Neuronal stem cell (in vitro differentiated cells): ENCODE measurements around the gene DDAH1.

Source experiments
- DNase-seq: peaks from one replicate; pipeline ENCODE4 v3.0.0-alpha.2; 2013; ENCODE audit warnings: low spot score
- H2AFZ ChIP-seq: one replicate; pipeline ENCODE4 v1.6.1; 2013; ENCODE audit warnings: mild to moderate bottlenecking, low read length, inconsistent platforms
- H2AK5ac ChIP-seq: 2 replicates; pipeline ENCODE4 v1.6.1; 2013; ENCODE audit warnings: low read depth, mild to moderate bottlenecking, inconsistent platforms, low read length, moderate library complexity, mixed read lengths
- H2BK120ac ChIP-seq: 2 replicates; pipeline ENCODE4 v1.6.1; 2013; ENCODE audit warnings: low read depth, mild to moderate bottlenecking, inconsistent platforms, low read length, moderate library complexity, mixed read lengths
- H2BK12ac ChIP-seq: one replicate; pipeline ENCODE4 v1.6.1; 2013; ENCODE audit warnings: low read length, inconsistent platforms
- H2BK15ac ChIP-seq: 2 replicates; pipeline ENCODE4 v1.6.1; 2013; ENCODE audit warnings: mild to moderate bottlenecking, low read length, inconsistent platforms, mixed read lengths
- H2BK5ac ChIP-seq: one replicate; pipeline ENCODE4 v1.6.1; 2013; ENCODE audit warnings: inconsistent platforms, mild to moderate bottlenecking, low read length, moderate library complexity
- H3K14ac ChIP-seq: one replicate; pipeline ENCODE4 v1.6.1; 2013; ENCODE audit warnings: low read length, inconsistent platforms
- H3K18ac ChIP-seq: 2 replicates; pipeline ENCODE4 v1.6.1; 2013; ENCODE audit warnings: low read length, inconsistent platforms
- H3K23ac ChIP-seq: 2 replicates; pipeline ENCODE4 v1.6.1; 2013; ENCODE audit warnings: low read depth, mild to moderate bottlenecking, mixed read lengths, low read length, inconsistent platforms; ENCODE audit not compliant: poor library complexity
- H3K27ac ChIP-seq: replicated peaks from 3 replicates; pipeline ENCODE4 v1.5.1; 2013; ENCODE audit warnings: low read length, inconsistent platforms
- H3K27me3 ChIP-seq, 3 experiments: 2 replicates each; pipeline ENCODE4 v1.6.1; 2013; ENCODE audit warnings: low read length in 3 of 3, mild to moderate bottlenecking in 2 of 3, inconsistent platforms in 1 of 3, low read depth in 1 of 3, mixed read lengths in 1 of 3, moderate library complexity in 1 of 3; ENCODE audit not compliant: control insufficient read depth in 3 of 3, insufficient read depth in 3 of 3
- H3K36me3 ChIP-seq, 2 donors: replicated peaks in 1 of 2; 2 replicates each; pipeline ENCODE4 v1.6.1; 2013; ENCODE audit warnings: low read length in 2 of 2; ENCODE audit not compliant: control insufficient read depth in 2 of 2, insufficient read depth in 2 of 2
- H3K4ac ChIP-seq: 2 replicates; pipeline ENCODE4 v1.6.1; 2013; ENCODE audit warnings: inconsistent platforms, mild to moderate bottlenecking, low read length, moderate library complexity
- H3K4me1 ChIP-seq, 2 donors: 1 replicate in 1 of 2; 2 replicates in 1 of 2; pipeline ENCODE4 v1.6.1; 2013; ENCODE audit warnings: low read length in 2 of 2, low read depth in 1 of 2; ENCODE audit not compliant: control insufficient read depth in 2 of 2, insufficient read depth in 1 of 2
- H3K4me2 ChIP-seq: one replicate; pipeline ENCODE4 v1.6.1; 2013; ENCODE audit warnings: mild to moderate bottlenecking, low read length, inconsistent platforms; ENCODE audit not compliant: insufficient read depth, poor library complexity, severe bottlenecking
- H3K4me3 ChIP-seq, 2 donors: 2 replicates each; pipeline ENCODE4 v1.5.1; 2013; ENCODE audit warnings: low read length in 2 of 2, mild to moderate bottlenecking in 2 of 2, inconsistent platforms in 1 of 2, moderate library complexity in 1 of 2
- H3K79me1 ChIP-seq: one replicate; pipeline ENCODE4 v1.6.1; 2013; ENCODE audit warnings: low read depth, mild to moderate bottlenecking, inconsistent platforms, low read length, moderate library complexity
- H3K9ac ChIP-seq: one replicate; pipeline ENCODE4 v1.6.1; 2013; ENCODE audit warnings: mild to moderate bottlenecking, low read depth, low read length, inconsistent platforms; ENCODE audit not compliant: poor library complexity
- H3K9me3 ChIP-seq, 2 donors: replicated peaks in 1 of 2; 2 replicates each; pipeline versions ENCODE3 to v1.6.1; 2013; ENCODE audit warnings: low read length in 2 of 2, mild to moderate bottlenecking in 2 of 2, inconsistent platforms in 1 of 2, low read depth in 1 of 2, mixed read lengths in 1 of 2, moderate library complexity in 1 of 2; ENCODE audit not compliant: control insufficient read depth in 2 of 2, insufficient read depth in 1 of 2
- H4K8ac ChIP-seq: one replicate; pipeline ENCODE4 v1.6.1; 2013; ENCODE audit warnings: low read depth, mild to moderate bottlenecking, inconsistent platforms, low read length, moderate library complexity
- H4K91ac ChIP-seq: one replicate; pipeline ENCODE4 v1.6.1; 2013; ENCODE audit warnings: low read length, low read depth, mild to moderate bottlenecking, inconsistent platforms; ENCODE audit not compliant: poor library complexity
- WGBS, 2 donors: extraction: QIAGEN DNeasy Blood & Tissue Kit; methylation state at CpG; one replicate each; pipeline ENCODE4 v1.1.7; 2013; ENCODE audit warnings: missing lambda C conversion rate in 2 of 2, mixed read lengths in 1 of 2; ENCODE audit not compliant: insufficient read length in 2 of 2, insufficient replicate concordance in 1 of 2; ENCODE audit errors: extremely low coverage in 2 of 2; 5-methylcytosine and 5-hydroxymethylcytosine counted together

DDAH1 gene

DNA sequence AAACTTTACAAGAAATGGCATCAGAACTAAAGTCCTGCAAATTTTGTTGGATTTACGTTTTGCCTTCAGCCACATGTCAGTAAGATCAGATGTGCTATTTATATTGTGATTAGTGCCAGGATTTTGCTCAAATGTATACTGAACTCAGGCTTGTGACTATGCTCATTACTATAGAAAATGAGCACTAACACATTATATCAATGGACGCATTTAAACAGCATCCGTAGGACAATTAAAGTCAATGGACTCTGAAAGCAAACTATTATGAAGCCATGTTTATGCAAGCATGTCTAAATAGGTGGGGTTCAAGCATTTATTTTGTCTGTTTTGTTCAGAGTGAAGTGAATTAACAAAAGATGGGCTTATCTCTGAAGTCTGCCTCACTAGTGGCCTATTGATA lies 20.6 kb upstream of the DDAH1 start:
- H4K91ac ChIP-seq = no peak overlapping the region

DNA sequence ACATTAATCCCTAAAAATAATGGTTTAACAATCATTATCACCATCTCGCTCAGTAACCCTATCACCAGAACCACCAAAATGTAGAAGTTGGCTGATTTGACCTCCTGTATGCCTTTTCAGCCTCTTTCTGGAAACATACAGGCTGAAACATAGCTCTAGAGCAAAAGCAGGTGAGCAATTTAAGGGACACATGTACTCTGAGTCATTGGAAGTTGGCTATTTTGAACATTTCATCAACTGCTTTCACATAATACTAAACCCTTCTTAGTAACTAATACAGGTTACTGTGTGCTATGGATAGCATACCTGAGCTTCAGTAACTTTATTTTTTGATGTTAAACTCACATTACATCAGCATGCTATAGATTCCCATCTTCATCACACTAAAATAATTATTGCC lies 19.8 kb upstream of the DDAH1 start:
- Histone ChIP-seq H3K23ac (no peak overlapping the region), H3K18ac (no peak overlapping the region), H3K27ac (no peak overlapping the region), H3K4me3 (no peak overlapping the region), H3K36me3 (no peaks in the 10 kb centered on the region), H2AK5ac (no peak overlapping the region), H2AFZ (no peak overlapping the region), H3K4ac (no peak overlapping the region), H3K9ac (no peak overlapping the region), H3K14ac (no peak overlapping the region), H3K27me3 (no peaks in the 10 kb centered on the region), H3K79me1 (no peaks in the 10 kb centered on the region), H3K4me2 (no peak overlapping the region), H2BK120ac (no peak overlapping the region), H3K4me1 (no peaks in the 10 kb centered on the region), H4K91ac (no peak overlapping the region), H2BK12ac (no peak overlapping the region), H3K9me3 (peaks cover 0 to 1% of the 10 kb centered on the region in 2 donors), H4K8ac (no peak overlapping the region), H2BK15ac (no peak overlapping the region), H2BK5ac (no peak overlapping the region)
- no CpG with 5 or more reads among the region's 1 CpG for WGBS, 2 donors
- DNase-seq = no peak

More for the DNA sequence above, 20.6 kb upstream of the DDAH1 start:
- Histone ChIP-seq H2BK120ac (no peak overlapping the region), H3K9ac (no peak overlapping the region), H3K18ac (no peak overlapping the region), H3K36me3 (no peaks in the 10 kb centered on the region), H3K27me3 (no peaks in the 10 kb centered on the region), H3K14ac (no peak overlapping the region), H3K4me2 (no peak overlapping the region), H3K79me1 (no peaks in the 10 kb centered on the region), H2AK5ac (no peak overlapping the region), H3K4ac (no peak overlapping the region), H3K9me3 (peaks cover 0 to 1% of the 10 kb centered on the region in 2 donors), H3K4me3 (no peak overlapping the region), H2BK15ac (no peak overlapping the region), H2BK5ac (no peak overlapping the region), H2AFZ (no peak overlapping the region), H4K8ac (no peak overlapping the region), H2BK12ac (no peak overlapping the region), H3K27ac (no peak overlapping the region), H3K23ac (no peak overlapping the region), H3K4me1 (no peaks in the 10 kb centered on the region)
- no peak for DNase-seq
- WGBS, 2 donors = no CpG with 5 or more reads among the region's 3 CpGs

DNA sequence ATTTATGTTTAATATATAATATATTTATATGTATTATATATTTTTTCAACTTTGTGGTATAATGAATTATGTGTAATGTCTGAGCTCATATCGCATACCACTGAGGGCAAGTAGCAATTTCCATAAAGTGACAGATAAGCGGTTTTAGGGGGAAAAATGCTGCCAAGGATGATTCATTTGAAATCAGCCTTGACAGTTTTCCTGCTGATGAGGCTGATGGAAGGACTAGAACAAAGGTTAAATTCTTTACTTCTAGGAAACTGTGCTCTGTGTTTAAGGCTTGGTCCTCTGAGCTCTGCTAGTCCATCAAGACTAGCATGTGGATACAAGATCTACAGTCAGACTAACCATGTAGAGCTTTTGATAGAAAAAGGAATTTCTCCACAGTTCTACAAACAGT lies 19.3 kb upstream of the DDAH1 start:
- H3K4me2 ChIP-seq = no peak overlapping the region
- H3K14ac ChIP-seq = no peak overlapping the region
- H3K79me1 ChIP-seq = no peaks in the 10 kb centered on the region
- no peak overlapping the region for H3K9ac ChIP-seq
- no peaks in the 10 kb centered on the region for H3K27me3 ChIP-seq
- no peak overlapping the region for H3K27ac ChIP-seq
- peaks cover 0 to 1% of the 10 kb centered on the region in 2 donors for H3K9me3 ChIP-seq
- H3K4ac ChIP-seq = no peak overlapping the region
- no CpG with 5 or more reads among the region's 2 CpGs for WGBS, 2 donors
- no peak overlapping the region for H4K8ac ChIP-seq
- DNase-seq = no peak
- H3K23ac ChIP-seq = no peak overlapping the region
- H2BK120ac ChIP-seq = no peak overlapping the region
- no peak overlapping the region for H2BK15ac ChIP-seq
- no peak overlapping the region for H4K91ac ChIP-seq
- no peak overlapping the region for H3K18ac ChIP-seq
- H2AFZ ChIP-seq = no peak overlapping the region
- H3K36me3 ChIP-seq = no peaks in the 10 kb centered on the region
- H2BK5ac ChIP-seq = no peak overlapping the region
- no peaks in the 10 kb centered on the region for H3K4me1 ChIP-seq
- no peak overlapping the region for H2BK12ac ChIP-seq
- H3K4me3 ChIP-seq = no peak overlapping the region
- no peak overlapping the region for H2AK5ac ChIP-seq

DNA sequence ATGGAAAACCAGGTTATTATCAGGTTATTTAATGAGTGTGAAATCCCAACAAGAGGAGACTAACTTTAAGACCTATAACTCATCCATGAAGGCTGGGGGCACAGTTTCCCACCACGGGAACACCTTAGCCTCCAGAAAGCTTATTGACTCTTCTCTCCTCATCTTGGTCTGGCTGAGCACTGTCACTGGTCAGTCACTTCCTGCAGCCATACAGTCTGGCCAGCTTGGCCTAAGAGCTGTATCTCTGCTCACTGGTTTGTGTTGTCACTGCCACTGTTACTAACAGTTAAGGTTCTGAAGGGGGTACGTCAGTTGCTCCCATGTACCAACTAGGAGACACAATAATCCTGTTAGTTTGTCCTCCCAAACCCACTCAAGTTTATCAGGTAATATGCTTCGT lies 16.7 kb upstream of the DDAH1 start:
- Histone ChIP-seq H3K36me3 (no peaks in the 10 kb centered on the region), H3K27ac (no peak overlapping the region), H3K4me3 (peak overlapping the region in 1 of 2 donors; percentile 27), H3K9me3 (peaks cover 0 to 1% of the 10 kb centered on the region in 2 donors), H2BK5ac (no peak overlapping the region), H2BK120ac (no peak overlapping the region), H2AFZ (no peak overlapping the region), H2AK5ac (no peak overlapping the region), H3K18ac (no peak overlapping the region), H3K9ac (no peak overlapping the region), H4K91ac (no peak overlapping the region), H3K14ac (no peak overlapping the region), H2BK12ac (no peak overlapping the region), H3K4me1 (no peaks in the 10 kb centered on the region), H2BK15ac (no peak overlapping the region), H3K27me3 (no peaks in the 10 kb centered on the region), H3K4ac (no peak overlapping the region), H3K23ac (no peak overlapping the region), H3K4me2 (no peak overlapping the region), H4K8ac (no peak overlapping the region), H3K79me1 (no peaks in the 10 kb centered on the region)
- WGBS, 2 donors = no CpG with 5 or more reads among the region's 3 CpGs
- DNase-seq = no peak
